NCI-H1436 treated with DMSO at 0.1 percent for 48 hours (cell line): ENCODE measurements around the gene TRIM52.
"Not testable (repeated sequence)": the region's sequence is repeated elsewhere in the genome, so short reads cannot be mapped to it uniquely, and the experiment has no call there.

Source experiments
- DNase-seq: peaks from one replicate; lab custom pipeline; 2025; lab: John Stamatoyannopoulos, UW

Gene TRIM52

GRCh38 chr5:181260720-181261319, at the start of gene TRIM52:
TRIM52 (minus strand) TSS chr5:181261143; CDS start chr5:181260813, 330 bp downstream.
- no peak for DNase-seq

GRCh38 chr5:181287331-181287730, 26.4 kb upstream of the TRIM52 start:
- not testable (repeated sequence) for DNase-seq

- not testable (repeated sequence) for DNase-seq
Observed at GRCh38 chr5:181285962-181286705, 25.2 kb upstream of the TRIM52 start.

- DNase-seq: not testable (repeated sequence)
Observed at GRCh38 chr5:181283841-181284755, 23.2 kb upstream of the TRIM52 start.

- no peak for DNase-seq
Observed at GRCh38 chr5:181283347-181283746, 22.4 kb upstream of the TRIM52 start.

- no peak for DNase-seq
Observed at GRCh38 chr5:181282874-181283273, 21.9 kb upstream of the TRIM52 start.

GRCh38 chr5:181282415-181282814, 21.5 kb upstream of the TRIM52 start:
- DNase-seq: not testable (repeated sequence)

- DNase-seq: no peak
Observed at GRCh38 chr5:181281984-181282316, 21.0 kb upstream of the TRIM52 start.

GRCh38 chr5:181281077-181281983, 20.4 kb upstream of the TRIM52 start:
- DNase-seq: no peak

GRCh38 chr5:181280251-181280762, 19.4 kb upstream of the TRIM52 start:
- DNase-seq: no peak

- DNase-seq: not testable (repeated sequence)
Observed at GRCh38 chr5:181273433-181273744, 12.4 kb upstream of the TRIM52 start.

GRCh38 chr5:181271081-181271480, 10.1 kb upstream of the TRIM52 start:
- DNase-seq: no peak

GRCh38 chr5:181267907-181268306, 7.0 kb upstream of the TRIM52 start:
- DNase-seq: not testable (repeated sequence)

GRCh38 chr5:181267291-181267904, 6.5 kb upstream of the TRIM52 start:
- not testable (repeated sequence) for DNase-seq

GRCh38 chr5:181265092-181265671, 4.2 kb upstream of the TRIM52 start:
- no peak for DNase-seq

- DNase-seq: no peak
Observed at GRCh38 chr5:181263633-181264032, 2.7 kb upstream of the TRIM52 start.

- DNase-seq: no peak
Observed at GRCh38 chr5:181261320-181262049, 542 bp upstream of the TRIM52 start.

- no peak for DNase-seq
Observed at GRCh38 chr5:181259974-181260719, 796 bp downstream of the TRIM52 start.

GRCh38 chr5:181259283-181259682, 1.7 kb downstream of the TRIM52 start:
- no peak for DNase-seq
